Body of pancreas (tissue), 4 donors: Measurements from ENCODE around the gene FAM83G. TPM values are rescaled to one million over a fixed set of nuclear protein-coding genes. Genes with fewer than 3 reads are reported as not detected.
"Not testable (repeated sequence)": the region's sequence is repeated elsewhere in the genome, so short reads cannot be mapped to it uniquely, and the experiment has no call there.

Experiments
- ATAC-seq: fragments of 150-250 bp; one replicate; pipeline ENCODE4 v1.9.1; 2016
- DNase-seq, 4 donors: peaks; one replicate each; pipeline ENCODE4 v3.0.0-alpha.2; 2019
- H3K27ac ChIP-seq, 4 donors: fragments of 200-600 bp; sonication (generic); 1 replicate in 3 of 4; 2 replicates in 1 of 4; pipeline versions ENCODE4 v1.5.1 to v1.6.1; 2016 to 2019; ENCODE audit warnings: mild to moderate bottlenecking in 1 of 4, mixed read lengths in 1 of 4, moderate library complexity in 1 of 4
- H3K27me3 ChIP-seq, 2 donors: fragments of 200-600 bp; sonication (generic); one replicate each; pipeline ENCODE4 v1.6.0; 2016; ENCODE audit warnings: mild to moderate bottlenecking in 1 of 2
- H3K36me3 ChIP-seq, 2 donors: fragments of 200-600 bp; sonication (generic); replicated peaks in 1 of 2; 2 replicates each; pipeline ENCODE4 v1.5.1; 2016; ENCODE audit warnings: low read depth in 2 of 2; ENCODE audit not compliant: insufficient read depth in 1 of 2
- H3K4me1 ChIP-seq: fragments of 200-600 bp; sonication (generic); one replicate; pipeline ENCODE4 v1.6.0; 2016
- H3K4me3 ChIP-seq, 2 donors: fragments of 200-600 bp; sonication (generic); 1 replicate in 1 of 2; 2 replicates in 1 of 2; pipeline ENCODE4 v1.5.1; 2016 to 2019
- H3K9me3 ChIP-seq, 3 donors: fragments of 200-600 bp; sonication (generic); 1 replicate in 2 of 3; 2 replicates in 1 of 3; pipeline ENCODE4 v1.5.1; 2016
- WGBS, 2 donors: methylation state at CpG; one replicate each; pipeline ENCODE4 v1.1.5; 2017; 5-methylcytosine and 5-hydroxymethylcytosine counted together
- intact Hi-C: fragments of 100-400 bp; cut with DNase I; formaldehyde crosslinking; loops from one replicate; pipeline ENCODE4 v1.15.1; 2023
- total RNA-seq, 2 donors: library from RNA; depleted of rRNA; stranded (reverse); fragments of >200 nt; gene quantifications; one replicate each; pipeline ENCODE4 v1.1.0, GENCODE V29; 2016
- TF ChIP-seq, protein P1 (sequence below), 7 experiments: fragments of 450-650 bp in 4 of 7; fragments of 200-600 bp in 3 of 7; sonication (generic) in 3 of 7; IDR thresholded peaks; one replicate each; pipeline ENCODE4 v1.5.1; 2016 to 2019; ENCODE audit warnings: antibody characterized with exemption in 7 of 7

Gene FAM83G
- total RNA-seq, 2 donors from 2014 or later = 11.4 to 16.5 TPM

DNA sequence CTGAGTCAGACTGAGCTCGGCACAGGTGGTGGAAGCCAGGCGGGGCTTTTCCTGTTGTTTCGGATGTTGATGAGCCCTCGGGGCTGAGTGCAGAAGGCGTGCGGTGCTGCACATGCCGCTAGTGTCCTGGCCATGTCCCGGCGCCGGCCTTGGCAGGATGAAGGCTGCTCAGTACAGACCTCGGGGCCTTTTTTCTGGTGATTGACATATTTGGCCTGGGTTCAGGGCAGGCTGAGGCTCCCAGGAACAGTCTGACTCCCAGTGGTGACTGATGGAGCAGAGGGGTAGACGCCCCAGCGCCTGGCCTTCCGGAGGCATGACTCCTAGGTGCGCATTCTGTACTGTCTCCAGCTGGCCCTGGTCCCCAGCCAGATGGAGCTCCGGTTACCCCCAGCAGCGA, 33.4 kb upstream of the FAM83G start:
- H3K27me3 ChIP-seq, H3K4me1 ChIP-seq, DNase-seq, H3K36me3 ChIP-seq, intact Hi-C loops, H3K9me3 ChIP-seq, H3K4me3 ChIP-seq, H3K27ac ChIP-seq: not testable (repeated sequence)
- WGBS, 2 donors = no CpG with 5 or more reads among the region's 17 CpGs
- ATAC-seq = peak; percentile 90

DNA sequence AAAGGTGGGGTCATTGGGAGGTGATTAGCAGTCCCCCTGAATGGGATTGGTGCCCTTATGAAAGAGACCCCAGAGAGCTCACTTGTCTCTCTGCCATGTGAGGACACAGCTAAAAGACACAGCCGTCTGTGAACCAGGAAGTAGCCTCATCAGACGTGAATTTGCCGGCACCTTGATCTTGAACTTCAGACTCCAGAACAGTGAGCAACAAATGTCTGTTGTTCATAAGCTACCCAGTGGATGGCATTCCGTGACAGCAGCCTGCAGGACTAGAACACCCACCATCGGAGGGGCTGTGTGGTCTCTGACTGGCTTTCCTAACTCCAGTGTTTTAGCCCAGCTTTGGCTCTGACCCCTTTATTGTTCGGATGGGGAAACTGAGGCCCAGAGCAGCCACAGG, 33.0 kb upstream of the FAM83G start:
- DNase-seq, ATAC-seq: not testable (repeated sequence)
- 0% methylated on average over 1 of the region's 6 CpGs; no CpG with 5 or more reads in 1 of the 2 donors for WGBS, 2 donors

DNA sequence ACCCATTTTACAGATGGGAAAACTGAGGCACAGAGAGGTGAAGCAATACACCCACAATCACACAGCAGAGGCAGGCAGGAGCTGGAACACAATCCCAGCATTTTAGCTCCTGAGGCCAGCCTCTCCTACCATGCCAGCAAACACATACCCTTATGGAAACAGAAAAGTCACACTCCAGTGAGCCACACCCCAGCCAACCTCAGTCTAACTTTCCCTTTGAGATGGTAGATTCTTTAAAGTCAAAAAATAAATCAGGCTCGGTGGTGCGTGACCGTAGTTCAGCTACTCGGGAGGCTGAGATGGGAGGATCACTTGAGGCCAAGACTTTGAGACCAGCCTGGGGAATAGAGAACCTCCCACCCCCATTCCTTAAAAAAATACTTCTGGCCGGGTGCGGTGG, 31.6 kb upstream of the FAM83G start:
- ATAC-seq, H3K9me3 ChIP-seq, DNase-seq, H3K4me3 ChIP-seq, H3K27me3 ChIP-seq, H3K4me1 ChIP-seq, H3K27ac ChIP-seq, H3K36me3 ChIP-seq, intact Hi-C loops: not testable (repeated sequence)
- WGBS, 2 donors = no CpG with 5 or more reads among the region's 6 CpGs

More for the DNA sequence above, 33.0 kb upstream of the FAM83G start:
- H3K27me3 ChIP-seq, H3K4me1 ChIP-seq, H3K27ac ChIP-seq, H3K36me3 ChIP-seq, intact Hi-C loops, H3K9me3 ChIP-seq, H3K4me3 ChIP-seq: not testable (repeated sequence)

DNA sequence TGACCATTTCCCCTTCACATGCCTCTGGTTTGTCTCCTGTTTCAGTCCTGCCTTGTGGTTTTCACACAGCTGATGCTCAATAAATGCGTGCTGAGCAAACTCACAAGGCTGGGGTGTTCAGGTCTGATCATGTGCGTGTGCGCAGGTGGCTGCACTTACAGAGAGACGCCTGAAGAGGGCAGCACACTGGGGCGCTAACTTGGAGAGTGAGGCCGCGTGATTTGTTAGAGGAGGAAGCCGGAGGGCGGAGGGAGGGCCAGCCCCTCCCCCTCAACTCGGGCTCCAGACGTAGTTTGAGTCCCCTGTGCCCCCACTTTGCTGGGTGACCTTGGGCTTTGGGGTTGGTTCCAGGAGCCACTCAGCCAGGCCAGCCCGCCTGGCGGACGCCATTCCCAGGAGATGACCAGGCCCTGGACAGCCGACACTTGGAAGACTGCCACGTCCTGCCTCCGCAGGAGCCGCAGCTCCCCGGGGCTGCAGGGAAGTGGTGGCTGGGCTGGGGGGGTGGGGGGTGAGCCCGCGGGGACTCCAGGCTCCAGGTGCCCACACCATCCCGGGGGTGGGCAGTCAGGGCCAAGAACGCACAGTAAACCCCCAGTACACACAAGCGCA, 27.9 kb upstream of the FAM83G start:
- H3K9me3 ChIP-seq, H3K27me3 ChIP-seq, H3K4me3 ChIP-seq, H3K4me1 ChIP-seq, DNase-seq, H3K27ac ChIP-seq, intact Hi-C loops, H3K36me3 ChIP-seq: not testable (repeated sequence)
- ATAC-seq = peak; percentile 86
- WGBS, 2 donors = no CpG with 5 or more reads among the region's 24 CpGs

DNA sequence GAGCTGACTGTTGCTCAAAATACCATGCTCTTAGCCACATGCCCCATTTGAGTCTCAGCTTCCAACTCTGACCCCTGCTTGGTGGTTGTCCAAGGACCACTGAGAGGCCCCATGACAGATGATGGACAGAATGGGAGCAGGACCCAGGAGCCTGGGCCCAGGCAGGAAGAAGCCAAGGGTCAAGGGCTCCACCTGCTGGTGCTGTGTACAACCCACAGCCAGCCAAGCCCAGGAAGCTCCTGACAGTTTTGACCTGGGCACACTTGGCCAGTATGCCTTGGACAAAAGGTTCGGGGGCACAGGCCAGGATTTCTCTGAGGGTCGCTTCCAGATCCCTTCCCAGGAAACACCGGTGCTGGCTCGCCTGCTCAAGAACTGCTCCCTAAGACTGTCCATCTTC, 27.2 kb upstream of the FAM83G start:
- DNase-seq (peak; percentile 71 to 85 (median 76)), ATAC-seq (peak; percentile 81)
- H3K27me3 ChIP-seq, H3K36me3 ChIP-seq, H3K27ac ChIP-seq, intact Hi-C loops, H3K9me3 ChIP-seq, H3K4me1 ChIP-seq, H3K4me3 ChIP-seq: not testable (repeated sequence)
- no CpG with 5 or more reads among the region's 4 CpGs for WGBS, 2 donors
- TF ChIP-seq, protein P1, sequence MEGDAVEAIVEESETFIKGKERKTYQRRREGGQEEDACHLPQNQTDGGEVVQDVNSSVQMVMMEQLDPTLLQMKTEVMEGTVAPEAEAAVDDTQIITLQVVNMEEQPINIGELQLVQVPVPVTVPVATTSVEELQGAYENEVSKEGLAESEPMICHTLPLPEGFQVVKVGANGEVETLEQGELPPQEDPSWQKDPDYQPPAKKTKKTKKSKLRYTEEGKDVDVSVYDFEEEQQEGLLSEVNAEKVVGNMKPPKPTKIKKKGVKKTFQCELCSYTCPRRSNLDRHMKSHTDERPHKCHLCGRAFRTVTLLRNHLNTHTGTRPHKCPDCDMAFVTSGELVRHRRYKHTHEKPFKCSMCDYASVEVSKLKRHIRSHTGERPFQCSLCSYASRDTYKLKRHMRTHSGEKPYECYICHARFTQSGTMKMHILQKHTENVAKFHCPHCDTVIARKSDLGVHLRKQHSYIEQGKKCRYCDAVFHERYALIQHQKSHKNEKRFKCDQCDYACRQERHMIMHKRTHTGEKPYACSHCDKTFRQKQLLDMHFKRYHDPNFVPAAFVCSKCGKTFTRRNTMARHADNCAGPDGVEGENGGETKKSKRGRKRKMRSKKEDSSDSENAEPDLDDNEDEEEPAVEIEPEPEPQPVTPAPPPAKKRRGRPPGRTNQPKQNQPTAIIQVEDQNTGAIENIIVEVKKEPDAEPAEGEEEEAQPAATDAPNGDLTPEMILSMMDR (IDR thresholded peaks at IDR 0.05) = peak in 3 of 7 experiments; percentile 12 to 22 (median 16)

DNA sequence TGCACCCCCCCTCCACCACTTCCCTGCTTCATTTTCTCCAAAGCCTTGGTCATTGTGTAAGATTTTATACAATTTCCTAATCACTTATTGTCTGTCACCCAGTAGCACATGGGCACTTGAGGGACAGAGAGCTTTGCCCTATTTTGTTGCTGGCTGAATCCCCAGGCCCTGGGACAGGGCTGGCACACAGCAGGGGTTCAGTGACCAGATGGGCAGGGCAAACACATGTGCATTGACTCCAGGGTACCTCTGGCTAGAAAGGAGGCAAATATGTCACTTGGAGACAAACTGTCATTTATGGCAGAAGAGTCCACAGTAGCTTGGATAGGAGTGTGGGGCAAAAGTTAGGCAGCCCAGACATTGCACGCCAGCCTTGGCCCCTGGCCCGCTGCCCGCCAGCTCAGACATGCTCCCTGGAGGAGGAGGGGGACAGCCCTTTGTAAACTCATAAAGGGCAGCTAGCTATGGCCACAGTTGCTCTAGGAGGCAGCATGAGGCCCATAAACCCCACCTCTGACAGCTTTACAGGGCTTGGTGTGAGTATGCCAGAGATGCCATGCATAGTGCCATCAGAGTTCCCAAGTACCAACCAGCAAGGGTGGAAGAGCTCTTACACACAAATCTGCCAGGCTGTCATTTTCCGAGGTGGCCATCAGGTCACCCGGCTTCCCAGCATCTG, 26.3 kb upstream of the FAM83G start:
- no CpG with 5 or more reads among the region's 5 CpGs for WGBS, 2 donors
- H3K27ac ChIP-seq, H3K4me3 ChIP-seq, intact Hi-C loops, DNase-seq, H3K27me3 ChIP-seq, H3K4me1 ChIP-seq, H3K9me3 ChIP-seq, H3K36me3 ChIP-seq, ATAC-seq: not testable (repeated sequence)

DNA sequence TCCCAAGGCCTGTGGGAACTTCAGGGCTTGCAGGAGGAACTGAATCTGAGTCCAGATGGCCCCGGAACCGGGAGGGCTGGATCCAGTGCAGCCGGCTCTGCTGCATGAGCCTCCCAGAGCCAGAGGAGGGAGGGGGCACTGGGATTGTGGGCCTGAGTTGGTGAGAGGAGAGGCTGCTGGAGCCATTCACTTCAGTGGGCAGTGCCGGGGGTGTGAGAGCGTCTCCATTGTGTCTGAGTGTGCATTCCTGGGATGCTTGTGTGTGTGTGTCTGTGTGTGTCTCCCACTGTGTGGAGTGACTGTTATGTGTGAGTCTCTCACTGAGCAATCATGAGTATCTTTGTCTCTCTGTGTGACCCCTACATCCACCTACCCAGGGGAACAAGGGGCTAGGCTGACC, 25.2 kb upstream of the FAM83G start:
- H3K9me3 ChIP-seq, H3K27ac ChIP-seq, intact Hi-C loops, H3K4me3 ChIP-seq, H3K4me1 ChIP-seq, ATAC-seq, H3K27me3 ChIP-seq, H3K36me3 ChIP-seq: not testable (repeated sequence)
- DNase-seq = peak in 1 of 4 donors; percentile 1
- no CpG with 5 or more reads among the region's 5 CpGs for WGBS, 2 donors

DNA sequence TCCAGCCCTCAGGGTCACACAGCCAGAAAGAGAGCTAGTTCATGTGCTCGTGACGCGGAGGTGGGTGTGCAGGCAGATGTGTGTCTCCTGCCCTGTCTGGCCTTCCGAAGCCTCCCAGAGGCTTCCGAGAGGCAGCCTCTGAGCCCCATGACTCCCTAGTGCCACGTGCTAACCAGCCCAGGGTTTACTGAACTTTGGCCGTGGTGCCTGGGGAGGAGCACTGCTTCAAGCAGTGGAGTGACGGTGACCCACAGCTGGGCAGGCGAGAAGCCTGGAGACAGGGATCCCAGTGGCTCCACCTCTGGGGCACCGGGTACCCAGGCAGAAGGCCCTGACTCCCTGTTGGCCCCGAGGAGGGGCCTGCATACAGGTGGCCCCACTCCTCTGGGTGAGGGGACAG, 24.1 kb upstream of the FAM83G start:
- ATAC-seq, H3K27ac ChIP-seq, H3K4me1 ChIP-seq, H3K9me3 ChIP-seq, H3K27me3 ChIP-seq, H3K4me3 ChIP-seq, intact Hi-C loops, H3K36me3 ChIP-seq, DNase-seq: not testable (repeated sequence)
- WGBS, 2 donors = no CpG with 5 or more reads among the region's 11 CpGs
